NCI-H2227 (cell line): Measurements from ENCODE around the gene POU2AF2.
A peak's percentile ranks its signal among the peaks of the same experiment; 100 is the strongest.

Experiments
- DNase-seq: peaks from one replicate; lab custom pipeline; 2025; ENCODE audit not compliant: unreplicated experiment; lab: John Stamatoyannopoulos, UW

Gene POU2AF2

DNA sequence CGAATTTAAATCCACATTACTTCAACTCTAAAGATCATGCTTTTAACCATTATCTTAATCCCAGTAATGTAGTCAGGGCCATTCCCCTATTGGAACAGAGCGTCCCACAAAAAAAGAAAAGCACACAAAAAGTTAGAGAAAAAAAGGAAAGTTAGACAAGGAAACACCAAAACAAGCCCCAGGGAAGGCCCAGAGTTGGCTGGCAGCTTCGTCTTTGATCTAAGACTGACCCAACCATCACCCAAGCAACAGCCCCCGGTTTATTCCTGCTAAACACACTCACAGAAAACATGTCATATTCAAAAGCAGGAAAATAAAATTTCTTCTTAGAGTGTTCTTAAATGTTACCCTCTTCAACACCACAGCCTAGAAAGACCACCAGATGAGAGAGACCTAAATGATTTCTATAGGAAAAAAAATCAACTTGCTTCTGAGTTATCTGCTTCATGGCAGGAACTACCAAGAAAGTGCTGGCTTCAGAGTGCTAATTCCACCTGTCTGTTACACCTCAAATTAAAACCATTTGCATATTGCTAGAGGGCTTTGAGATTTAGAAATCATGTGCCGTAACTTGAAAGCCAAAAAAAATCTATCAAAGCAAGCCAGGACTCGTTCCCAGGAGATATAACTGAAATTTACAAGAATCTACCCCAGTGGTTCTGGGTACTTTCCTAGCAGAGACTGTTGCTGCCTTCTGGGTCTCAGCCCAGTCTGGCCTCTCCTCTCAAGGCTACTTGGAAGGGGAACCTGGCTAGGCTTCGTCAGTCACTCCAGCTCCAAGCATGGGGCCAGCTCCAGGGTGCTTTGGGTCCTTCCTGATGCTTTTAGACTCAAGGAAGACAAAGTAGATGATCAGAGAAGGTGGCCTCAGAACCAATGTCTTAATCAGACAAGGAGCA lies 84.0 kb downstream of the POU2AF2 start:
- no peak for DNase-seq

DNA sequence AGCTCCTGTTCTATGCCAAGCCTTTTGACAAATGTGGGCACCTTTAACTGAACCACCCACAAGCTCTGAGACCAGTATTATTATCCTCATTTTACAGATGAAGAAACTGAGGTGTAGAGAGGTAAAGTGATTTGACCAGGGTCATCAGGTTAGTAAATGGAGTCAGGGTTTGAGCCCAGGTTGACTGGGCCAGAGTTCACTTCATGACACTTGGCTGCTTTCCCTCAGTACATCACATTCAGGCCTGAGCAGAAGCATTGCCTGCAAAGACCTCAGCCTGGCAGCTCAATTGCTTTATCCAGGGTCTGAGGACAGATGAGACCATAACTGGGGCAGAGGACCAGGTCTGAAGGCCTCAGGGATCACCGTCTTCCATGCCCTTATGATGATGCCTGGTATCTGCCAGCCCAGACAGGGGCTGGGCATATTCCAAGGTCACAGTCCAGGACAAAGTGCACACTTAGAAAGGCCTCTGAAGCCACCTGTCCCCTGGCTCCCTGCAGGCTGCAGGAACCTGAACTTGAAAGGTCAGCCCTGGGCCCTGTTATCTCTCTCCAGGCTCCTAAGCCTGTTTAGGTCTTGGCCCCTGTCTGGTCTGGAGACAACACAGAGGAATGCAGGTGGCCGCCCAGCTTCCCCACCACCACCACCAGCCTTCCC lies 84.8 kb downstream of the POU2AF2 start:
- DNase-seq, result no peak

DNA sequence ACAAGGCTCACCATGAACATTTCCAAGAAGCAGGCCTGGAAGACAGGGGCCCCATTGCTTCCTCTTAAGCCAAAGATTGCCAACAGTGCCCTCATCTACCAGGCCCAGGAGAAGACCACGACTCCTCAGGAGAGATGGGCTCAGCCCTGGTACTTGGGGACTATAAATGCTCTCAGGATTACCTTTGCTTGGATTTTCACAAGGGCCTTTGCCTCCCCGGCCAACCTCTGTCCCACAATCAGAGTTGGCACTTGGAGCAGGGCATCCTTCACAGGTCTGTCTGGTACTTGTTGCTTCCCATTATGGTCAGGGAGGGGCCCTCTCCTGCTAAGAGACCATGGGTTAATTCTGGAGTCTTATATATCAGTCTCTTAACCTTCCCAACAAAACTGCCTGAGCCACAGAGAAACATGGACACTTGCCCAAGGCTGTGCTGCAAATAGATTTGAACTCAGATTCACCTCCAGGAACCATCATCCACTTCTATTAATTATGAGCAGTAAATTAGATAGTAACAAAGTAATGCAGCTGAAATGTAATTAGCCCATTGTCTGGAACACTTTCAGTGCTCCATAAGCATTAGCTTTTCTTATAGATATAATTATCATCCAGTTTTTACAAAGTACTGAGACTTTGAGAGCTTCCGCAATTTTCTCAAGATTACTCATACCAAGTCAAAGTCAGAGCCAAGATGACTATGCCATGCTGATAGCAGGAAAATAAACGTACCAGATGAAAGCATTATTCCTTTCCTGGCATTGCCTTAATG lies 86.4 kb downstream of the POU2AF2 start:
- DNase-seq, result peak; percentile 21

DNA sequence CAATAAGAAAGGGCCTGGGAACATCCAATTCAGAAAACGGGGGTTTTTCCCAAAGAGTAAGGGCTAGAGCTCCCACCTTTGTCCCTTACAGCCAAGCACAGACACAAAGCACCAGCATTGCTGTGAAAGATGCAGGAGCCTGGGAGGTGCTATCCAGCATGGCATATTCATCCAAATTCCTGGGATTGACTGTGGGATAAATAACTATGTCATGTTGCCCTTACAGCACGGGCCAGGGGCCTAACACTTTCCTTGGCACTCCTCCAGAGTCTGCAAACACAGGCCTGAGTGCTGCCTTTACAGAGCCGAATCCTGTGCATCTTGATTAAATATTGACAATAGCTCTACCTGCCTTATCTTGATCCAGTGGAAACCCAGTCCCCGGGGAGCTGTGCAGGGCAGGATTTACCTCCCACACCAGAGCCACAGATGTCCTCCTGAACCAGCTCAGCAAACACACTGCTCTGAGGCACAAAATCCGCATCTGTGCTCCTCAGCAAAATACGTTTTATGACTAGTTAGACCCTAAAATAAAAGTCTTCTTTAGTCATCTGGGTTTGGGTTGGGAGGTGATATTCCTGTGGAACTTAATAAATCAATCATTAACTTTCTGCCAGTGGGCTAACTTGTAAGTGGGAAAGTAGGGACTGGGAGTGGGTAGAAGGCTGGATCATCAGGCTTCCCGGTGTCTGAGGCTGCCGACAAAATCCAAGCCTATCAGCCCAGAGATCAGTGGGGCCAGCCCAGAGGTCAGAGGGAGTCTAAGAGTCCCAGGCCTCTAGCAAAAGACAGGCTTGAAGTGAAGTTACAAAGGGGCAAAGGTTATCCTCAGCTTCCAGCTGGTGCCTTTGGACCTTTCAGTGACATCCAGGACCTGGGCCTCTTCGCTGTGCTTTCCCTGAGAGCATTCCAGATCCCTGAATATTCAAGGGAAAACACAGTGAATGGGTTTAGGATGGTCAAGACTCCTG lies 89.3 kb downstream of the POU2AF2 start:
- DNase-seq, result no peak

GRCh38 chr11:111335549-111335948 lies 90.0 kb downstream of the POU2AF2 start:
- DNase-seq, result no peak
